SK-N-SH (cell line): ENCODE measurements around the gene ZNF71. TPM values are rescaled to one million over a fixed set of nuclear protein-coding genes. Genes with fewer than 3 reads are reported as not detected.

Source experiments
- CTCF ChIA-PET: fragments of 300-600, 350-600 bp; formaldehyde crosslinking; extraction: SDS; loops from one replicate; lab custom pipeline; 2021; lab: Yijun Ruan, JAX
- POLR2A ChIA-PET: fragments of 350-600 bp; sonication (Branson Sonifier 250); formaldehyde crosslinking; extraction: SDS; loops from one replicate; lab custom pipeline; 2020; ENCODE audit warnings: antibody characterized with exemption, inconsistent platforms; lab: Yijun Ruan, JAX
- DNase-seq: peaks from one replicate; pipeline ENCODE4 v3.0.0; 2012
- H2AFZ ChIP-seq: fragments of 200-600 bp; sonication (generic); 2 replicates; pipeline ENCODE4 v1.8.1; 2016; ENCODE audit warnings: antibody characterized with exemption, mild to moderate bottlenecking, low read depth
- H3F3A ChIP-seq: fragments of 200-600 bp; sonication (generic); replicated peaks from 2 replicates; pipeline ENCODE3; 2016; ENCODE audit warnings: antibody characterized with exemption, mild to moderate bottlenecking; ENCODE audit not compliant: insufficient read depth
- H3K27ac ChIP-seq, 2 experiments: fragments of 200-500 bp in 1 of 2; fragments of 200-600 bp in 1 of 2; sonication (Bioruptor generic) in 1 of 2; sonication (generic), shearing (Covaris generic) in 1 of 2; 2 replicates each; pipeline versions ENCODE4 v1.5.1 to v1.6.1; 2014 to 2016; ENCODE audit warnings: low read depth in 2 of 2, inconsistent platforms in 1 of 2, low read length in 1 of 2, mild to moderate bottlenecking in 1 of 2, mixed read lengths in 1 of 2
- H3K27me3 ChIP-seq: fragments of 200-600 bp; sonication (generic), shearing (Covaris generic); 2 replicates; pipeline ENCODE4 v1.6.1; 2016; ENCODE audit warnings: mixed run types; ENCODE audit not compliant: insufficient read depth
- H3K36me3 ChIP-seq, 2 experiments: fragments of 200-500 bp in 1 of 2; fragments of 200-600 bp in 1 of 2; sonication (Bioruptor generic) in 1 of 2; sonication (generic) in 1 of 2; replicated peaks in 1 of 2; 2 replicates each; pipeline versions ENCODE3 to v1.5.1; 2014 to 2016; ENCODE audit warnings: low read length in 1 of 2, mild to moderate bottlenecking in 1 of 2; ENCODE audit not compliant: insufficient read depth in 2 of 2, control insufficient read depth in 1 of 2
- H3K4me1 ChIP-seq, 2 experiments: fragments of 200-500 bp in 1 of 2; fragments of 200-600 bp in 1 of 2; sonication (Bioruptor generic) in 1 of 2; sonication (generic), shearing (Covaris generic) in 1 of 2; 2 replicates each; pipeline versions ENCODE4 v1.5.1 to v1.6.1; 2014 to 2016; ENCODE audit warnings: low read depth in 1 of 2, low read length in 1 of 2, mixed run types in 1 of 2; ENCODE audit not compliant: insufficient read depth in 2 of 2, control insufficient read depth in 1 of 2
- H3K4me2 ChIP-seq: fragments of 200-600 bp; sonication (generic), shearing (Covaris generic); 2 replicates; pipeline ENCODE4 v1.6.1; 2017; ENCODE audit warnings: mixed run types
- H3K4me3 ChIP-seq, 2 experiments: fragments of 200-500 bp in 1 of 2; fragments of 200-600 bp in 1 of 2; sonication (Bioruptor generic) in 1 of 2; sonication (generic), shearing (Covaris generic) in 1 of 2; 2 replicates each; pipeline versions ENCODE4 v1.5.1 to v1.8.1; 2014 to 2016; ENCODE audit warnings: low read depth in 2 of 2, inconsistent platforms in 1 of 2, low read length in 1 of 2, mild to moderate bottlenecking in 1 of 2, mixed read lengths in 1 of 2, moderate library complexity in 1 of 2
- H3K79me2 ChIP-seq: fragments of 200-600 bp; sonication (generic); 2 replicates; pipeline ENCODE4 v1.8.1; 2017; ENCODE audit warnings: mild to moderate bottlenecking; ENCODE audit not compliant: insufficient read depth
- H3K9ac ChIP-seq: fragments of 200-600 bp; sonication (generic); 2 replicates; pipeline ENCODE4 v1.6.1; 2017; ENCODE audit warnings: mixed run types
- H3K9me2 ChIP-seq: fragments of 200-600 bp; sonication (generic); 2 replicates; pipeline ENCODE4 v1.6.1; 2017; ENCODE audit warnings: mixed run types
- H3K9me3 ChIP-seq: fragments of 200-600 bp; sonication (generic); 2 replicates; pipeline ENCODE4 v1.6.1; 2017; ENCODE audit warnings: mixed run types, mild to moderate bottlenecking, moderate library complexity
- H4K20me1 ChIP-seq: fragments of 200-600 bp; sonication (generic); 2 replicates; pipeline ENCODE4 v1.6.1; 2017; ENCODE audit warnings: mild to moderate bottlenecking, mixed run types; ENCODE audit not compliant: insufficient read depth
- CTCF ChIP-seq: fragments of 200-600 bp; sonication (generic); IDR thresholded peaks from 2 replicates; pipeline ENCODE4 v1.6.1; 2017; ENCODE audit warnings: antibody characterized with exemption, mild to moderate bottlenecking, moderate library complexity
- EP300 ChIP-seq, 2 experiments: IDR thresholded peaks; 2 replicates each; pipeline versions ENCODE4 v1.4.0 to v1.6.1; 2012; ENCODE audit warnings: borderline replicate concordance in 1 of 2, low read depth in 1 of 2, low read length in 1 of 2
- EZH2phosphoT487 ChIP-seq: fragments of 200-600 bp; sonication (generic); IDR thresholded peaks from 2 replicates; pipeline ENCODE4 v1.6.1; 2017; ENCODE audit warnings: low read depth, mixed run types, mild to moderate bottlenecking, antibody characterized with exemption, moderate library complexity, borderline replicate concordance
- FOXJ3 ChIP-seq: sonication (generic); formaldehyde crosslinking; IDR thresholded peaks from 2 replicates; pipeline ENCODE4 v1.5.1; 2020; ENCODE audit warnings: mild to moderate bottlenecking, missing genetic modification reagents
- FOXM1 ChIP-seq: IDR thresholded peaks from 2 replicates; pipeline ENCODE4 v1.4.0; 2012; ENCODE audit warnings: low read depth, mild to moderate bottlenecking
- GABPA ChIP-seq: IDR thresholded peaks from 2 replicates; pipeline ENCODE4 v1.4.0; 2012; ENCODE audit warnings: low read depth, mild to moderate bottlenecking
- GATA2 ChIP-seq: sonication (generic); formaldehyde crosslinking; IDR thresholded peaks from 2 replicates; pipeline ENCODE4 v1.5.0; 2020; ENCODE audit warnings: mild to moderate bottlenecking, missing genetic modification reagents
- IRF3 ChIP-seq: fragments of 150-350 bp; IDR thresholded peaks from 2 replicates; pipeline ENCODE4 v1.6.1; 2016; ENCODE audit warnings: mild to moderate bottlenecking, low read depth, low read length
- MEF2A ChIP-seq: IDR thresholded peaks from 2 replicates; pipeline ENCODE4 v1.4.0; 2012; ENCODE audit warnings: low read depth, borderline replicate concordance
- NFIC ChIP-seq: IDR thresholded peaks from 2 replicates; pipeline ENCODE4 v1.4.0; 2012; ENCODE audit warnings: borderline replicate concordance
- POLR2AphosphoS5 ChIP-seq: IDR thresholded peaks from 2 replicates; pipeline ENCODE4 v1.6.1; 2012; ENCODE audit warnings: low read depth, low read length
- REST ChIP-seq: IDR thresholded peaks from 2 replicates; pipeline ENCODE4 v1.6.1; 2012; ENCODE audit warnings: mild to moderate bottlenecking, low read depth, low read length, moderate library complexity
- SIN3A ChIP-seq: IDR thresholded peaks from 2 replicates; pipeline ENCODE4 v1.6.1; 2012; ENCODE audit warnings: low read depth, mild to moderate bottlenecking, low read length, moderate library complexity, borderline replicate concordance
- TEAD4 ChIP-seq: IDR thresholded peaks from 2 replicates; pipeline ENCODE4 v1.4.0; 2012; ENCODE audit warnings: mild to moderate bottlenecking, borderline replicate concordance; ENCODE audit not compliant: insufficient read depth
- YY1 ChIP-seq: IDR thresholded peaks from 2 replicates; pipeline ENCODE4 v1.4.0; 2012; ENCODE audit warnings: low read depth, mild to moderate bottlenecking
- ZBTB33 ChIP-seq: IDR thresholded peaks from 2 replicates; pipeline ENCODE4 v1.4.0; 2012; ENCODE audit warnings: low read depth, borderline replicate concordance
- WGBS: methylation state at CpG from one replicate; pipeline ENCODE4 v1.1.6; 2017; ENCODE audit warnings: low lambda C conversion rate; 5-methylcytosine and 5-hydroxymethylcytosine counted together
- polyA plus RNA-seq, 3 experiments: library from polyadenylated mRNA; depleted of rRNA; stranded (reverse); fragments of >200 nt; gene quantifications; 2 replicates each; pipeline ENCODE4 v1.2.3, GENCODE V29; 2012

Gene ZNF71
- polyA plus RNA-seq, 1 of the 3 experiments (the other 2 are of a cell fraction): 6.3 TPM

- TF ChIP-seq TEAD4 (no peak), GABPA (no peak)
Observed at GRCh38 chr19:56596676-56597075, 1.6 kb downstream of the ZNF71 start (continued).

- no peak overlapping the region; a peak in 1 of 4 replicates for H3K4me3 ChIP-seq
- no peak overlapping the region for H3K9ac ChIP-seq
- no peak overlapping the region for H3K4me2 ChIP-seq
- H3F3A ChIP-seq: no peaks in the 10 kb centered on the region
- ChIA-PET POLR2A (no interaction called here), CTCF (no interaction called here)
- H3K27ac ChIP-seq: no peak overlapping the region
- H2AFZ ChIP-seq: no peak overlapping the region
- H3K4me1 ChIP-seq: peaks cover 0 to 5% of the 10 kb centered on the region in 2 experiments; a peak in 1 of 4 replicates
- peaks cover 71% of the 10 kb centered on the region for H3K79me2 ChIP-seq
- H4K20me1 ChIP-seq: no peaks in the 10 kb centered on the region
- TF ChIP-seq NFIC: no peak
- TF ChIP-seq MEF2A: no peak
- TF ChIP-seq FOXJ3 (CRISPR knock-in tag): no peak
- TF ChIP-seq ZBTB33: no peak
- TF ChIP-seq CTCF: no peak
- no peak for TF ChIP-seq SIN3A
- TF ChIP-seq IRF3: no peak
- TF ChIP-seq REST: no peak
- TF ChIP-seq POLR2AphosphoS5: no peak
- no peak for TF ChIP-seq YY1
- TF ChIP-seq EZH2phosphoT487: no peak
- TF ChIP-seq EP300 (IDR thresholded peaks at IDR 0.05; ENCODE audit: borderline replicate concordance in 1 of 2, low read depth in 1 of 2, low read length in 1 of 2): no peak
- TF ChIP-seq FOXM1: no peak
- no peak for TF ChIP-seq GATA2
- H3K36me3 ChIP-seq: peaks cover 21 to 41% of the 10 kb centered on the region in 2 experiments
- H3K9me2 ChIP-seq: no peaks in the 10 kb centered on the region
- H3K27me3 ChIP-seq: no peaks in the 10 kb centered on the region
- 91% methylated on average over 4 of the region's 4 CpGs for WGBS
- H3K9me3 ChIP-seq: peaks cover 10% of the 10 kb centered on the region; the same call in 1 of the 2 replicates
- DNase-seq: no peak
Observed at GRCh38 chr19:56597696-56598095, 2.6 kb downstream of the ZNF71 start.
